Superior temporal gyrus (tissue), 1 donor: ENCODE data around the gene AGBL2.

Experiments used
- DNase-seq: peaks from one replicate; pipeline ENCODE4 v3.0.0-alpha.2; 2016; ENCODE audit errors: extremely low spot score

The AGBL2 gene

DNA sequence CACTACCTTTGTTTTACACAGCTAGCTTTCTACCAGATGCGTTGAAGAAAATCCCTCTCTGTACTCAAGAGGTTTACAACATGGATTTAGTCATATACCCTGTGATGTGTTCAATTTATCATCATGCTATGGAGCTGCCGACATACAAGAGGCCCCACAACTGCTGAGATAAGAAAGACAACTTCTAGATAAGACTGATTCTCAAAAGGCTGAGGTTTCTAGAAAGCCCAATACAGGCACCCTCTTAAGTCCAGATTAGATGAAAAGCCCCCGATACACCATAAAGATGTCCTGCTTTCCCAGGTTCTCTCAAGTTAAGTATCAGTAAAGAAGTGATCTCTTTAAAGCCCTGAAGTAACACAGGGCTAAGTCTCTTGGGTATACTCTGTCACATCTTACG, 87.1 kb downstream of the AGBL2 start:
- DNase-seq, result no peak

GRCh38 chr11:47626234-47626633, 88.9 kb downstream of the AGBL2 start:
- no peak for DNase-seq

- DNase-seq, result peak; percentile 29
Measured at GRCh38 chr11:47620836-47621378, 94.3 kb downstream of the AGBL2 start.

GRCh38 chr11:47617417-47617809, 97.8 kb downstream of the AGBL2 start:
- DNase-seq, result peak; percentile 45

- DNase-seq, result peak; percentile 82
Measured at GRCh38 chr11:47616726-47617416, 98.3 kb downstream of the AGBL2 start.

DNA sequence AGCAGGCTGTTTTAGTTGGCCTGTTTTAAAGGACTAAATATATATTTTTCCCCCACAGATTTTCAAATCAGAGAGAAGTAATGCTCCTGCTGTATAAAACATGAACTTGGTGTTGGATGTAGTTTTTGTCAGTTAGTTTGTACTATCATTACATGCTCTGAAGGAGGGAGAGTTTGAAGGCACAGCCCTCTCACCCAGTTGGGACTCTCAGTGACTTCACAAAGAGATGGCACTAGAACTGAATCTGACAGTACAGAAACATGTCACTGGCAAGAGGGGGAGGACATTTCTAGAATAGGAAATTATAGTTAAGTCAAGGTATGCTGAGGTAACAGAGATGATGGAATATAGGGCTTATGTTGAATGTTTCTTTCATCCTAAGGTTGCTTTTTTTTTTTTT, 99.9 kb downstream of the AGBL2 start:
- no peak for DNase-seq

DNA sequence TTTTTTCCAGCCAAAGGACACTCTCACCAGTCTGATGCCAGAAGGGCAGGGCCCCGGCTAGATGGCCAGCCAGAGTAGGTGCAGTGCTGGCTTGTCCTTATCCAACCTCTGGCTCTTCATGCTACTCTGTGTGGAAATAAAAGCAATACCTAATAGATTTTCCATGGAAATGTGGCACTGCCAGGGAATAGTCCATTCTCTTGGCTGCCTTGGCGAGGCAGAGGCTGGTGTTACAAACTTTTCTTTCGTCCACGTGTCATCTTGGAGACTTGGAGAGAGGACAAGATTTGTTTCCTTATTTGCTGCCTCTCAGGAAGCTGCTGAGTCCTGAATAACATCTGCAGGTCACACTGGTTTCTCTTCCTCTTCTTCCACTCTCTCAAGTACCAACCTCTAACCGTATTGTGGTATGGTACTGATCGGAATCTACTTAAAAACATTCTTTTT, 103.8 kb downstream of the AGBL2 start:
- peak; percentile 52 for DNase-seq

GRCh38 chr11:47609675-47610074, 105.5 kb downstream of the AGBL2 start:
- no peak for DNase-seq
